Sigmoid colon (tissue), 7 donors: Measurements from ENCODE around the gene PTPRU. TPM values are rescaled to one million over a fixed set of nuclear protein-coding genes. Genes with fewer than 3 reads are reported as not detected.

ENCODE experiments used
- DNase-seq: peaks from one replicate; pipeline ENCODE4 v3.0.0-alpha.2; 2019
- H3K27ac ChIP-seq, 4 donors: fragments of 200-600 bp; sonication (generic); one replicate each; pipeline ENCODE4 v1.5.1; 2016 to 2019; ENCODE audit warnings: mild to moderate bottlenecking in 1 of 4
- H3K27me3 ChIP-seq, 3 donors: fragments of 200-600 bp; sonication (generic); one replicate each; pipeline ENCODE4 v1.5.1; 2019; ENCODE audit warnings: mild to moderate bottlenecking in 1 of 3
- H3K36me3 ChIP-seq, 4 donors: fragments of 200-600 bp; sonication (generic); one replicate each; pipeline ENCODE4 v1.5.1; 2016 to 2019
- H3K4me1 ChIP-seq, 4 donors: fragments of 200-600 bp; sonication (generic); one replicate each; pipeline ENCODE4 v1.5.1; 2017 to 2019
- H3K4me3 ChIP-seq, 4 donors: fragments of 200-600 bp; sonication (generic); one replicate each; pipeline ENCODE4 v1.5.1; 2017 to 2019; ENCODE audit warnings: mild to moderate bottlenecking in 2 of 4, moderate library complexity in 1 of 4
- H3K9me3 ChIP-seq, 4 donors: fragments of 200-600 bp in 3 of 4; sonication (generic) in 3 of 4; one replicate each; pipeline versions ENCODE4 v1.5.1 to v1.6.1; 2013 to 2019
- EP300 ChIP-seq, 4 donors: sonication (generic); formaldehyde crosslinking; IDR thresholded peaks; one replicate each; pipeline ENCODE4 v1.6.1; 2017; ENCODE audit warnings: antibody characterized with exemption in 4 of 4
- POLR2A ChIP-seq, 2 donors: fragments of 450-650 bp; IDR thresholded peaks; one replicate each; pipeline ENCODE4 v1.6.1; 2016; ENCODE audit warnings: antibody characterized with exemption in 2 of 2, mild to moderate bottlenecking in 2 of 2, moderate library complexity in 2 of 2
- POLR2AphosphoS5 ChIP-seq, 4 donors: sonication (generic); formaldehyde crosslinking; IDR thresholded peaks; one replicate each; pipeline ENCODE4 v1.6.1; 2017; ENCODE audit warnings: antibody characterized with exemption in 4 of 4
- WGBS, 2 donors: extraction: QIAGEN DNeasy Blood & Tissue Kit; methylation state at CpG; one replicate each; pipeline ENCODE4 v1.1.7; 2013; 5-methylcytosine and 5-hydroxymethylcytosine counted together
- intact Hi-C: fragments of 100-400 bp; cut with DNase I; formaldehyde crosslinking; loops from one replicate; pipeline ENCODE4 v1.15.1; 2023
- polyA plus RNA-seq, 3 donors: library from polyadenylated mRNA; stranded (reverse); fragments of 200-250 nt; gene quantifications; one replicate each; pipeline ENCODE4 v1.2.3, GENCODE V29; 2013
- total RNA-seq, 4 donors: library from RNA; depleted of rRNA; stranded (reverse); fragments of >200 nt; gene quantifications; one replicate each; pipeline ENCODE4 v1.1.0, GENCODE V29; 2016
- TF ChIP-seq, protein P1 (sequence below), 4 experiments: fragments of 450-650 bp in 3 of 4; fragments of 200-600 bp in 1 of 4; IDR thresholded peaks; one replicate each; pipeline ENCODE4 v1.5.1; 2016 to 2019; ENCODE audit warnings: antibody characterized with exemption in 4 of 4, mild to moderate bottlenecking in 3 of 4, moderate library complexity in 2 of 4
- donor health status: healthy with polysubstance abuse.
- donor health status: Bipolar disorder and iron deficiency.
- donor health status: healthy.

The PTPRU gene
- total and polyA plus RNA-seq, 7 donors, result 0.92 to 35.7 (median 8.2) TPM

DNA sequence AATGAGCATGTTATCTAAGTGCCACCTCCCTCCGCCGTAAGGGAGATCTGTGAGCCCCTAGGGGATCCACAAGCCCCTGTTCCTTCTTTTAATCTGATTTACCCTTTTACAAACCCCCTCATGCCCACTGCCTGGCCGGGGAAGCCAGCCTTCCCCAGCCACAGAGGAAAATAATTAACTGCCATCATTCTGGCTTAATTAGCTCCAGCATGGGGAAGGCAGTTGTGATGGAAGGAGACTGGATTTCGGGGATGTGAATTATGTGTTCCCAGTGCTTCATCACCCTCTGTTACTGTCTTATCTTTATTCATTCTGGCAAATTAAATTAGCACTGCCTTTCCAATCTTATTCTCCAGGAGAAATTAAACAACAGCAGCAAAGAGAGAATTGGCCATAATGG lies 135.8 kb downstream of the PTPRU start:
- Histone ChIP-seq H3K27me3 (peaks cover 0 to 17% (median 6%) of the 10 kb centered on the region in 3 donors), H3K9me3 (peaks cover 0 to 9% (median 0%) of the 10 kb centered on the region in 4 donors), H3K36me3 (no peaks in the 10 kb centered on the region), H3K4me3 (no peak overlapping the region), H3K27ac (no peak overlapping the region), H3K4me1 (no peaks in the 10 kb centered on the region)
- TF ChIP-seq POLR2A (IDR thresholded peaks at IDR 0.05) (no peak), POLR2AphosphoS5 (IDR thresholded peaks at IDR 0.05) (no peak), EP300 (IDR thresholded peaks at IDR 0.05) (no peak)
- TF ChIP-seq, protein P1, sequence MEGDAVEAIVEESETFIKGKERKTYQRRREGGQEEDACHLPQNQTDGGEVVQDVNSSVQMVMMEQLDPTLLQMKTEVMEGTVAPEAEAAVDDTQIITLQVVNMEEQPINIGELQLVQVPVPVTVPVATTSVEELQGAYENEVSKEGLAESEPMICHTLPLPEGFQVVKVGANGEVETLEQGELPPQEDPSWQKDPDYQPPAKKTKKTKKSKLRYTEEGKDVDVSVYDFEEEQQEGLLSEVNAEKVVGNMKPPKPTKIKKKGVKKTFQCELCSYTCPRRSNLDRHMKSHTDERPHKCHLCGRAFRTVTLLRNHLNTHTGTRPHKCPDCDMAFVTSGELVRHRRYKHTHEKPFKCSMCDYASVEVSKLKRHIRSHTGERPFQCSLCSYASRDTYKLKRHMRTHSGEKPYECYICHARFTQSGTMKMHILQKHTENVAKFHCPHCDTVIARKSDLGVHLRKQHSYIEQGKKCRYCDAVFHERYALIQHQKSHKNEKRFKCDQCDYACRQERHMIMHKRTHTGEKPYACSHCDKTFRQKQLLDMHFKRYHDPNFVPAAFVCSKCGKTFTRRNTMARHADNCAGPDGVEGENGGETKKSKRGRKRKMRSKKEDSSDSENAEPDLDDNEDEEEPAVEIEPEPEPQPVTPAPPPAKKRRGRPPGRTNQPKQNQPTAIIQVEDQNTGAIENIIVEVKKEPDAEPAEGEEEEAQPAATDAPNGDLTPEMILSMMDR (IDR thresholded peaks at IDR 0.05), result no peak
- DNase-seq, result no peak
- WGBS, 2 donors, result 59 to 68% methylated on average over 4 of the region's 4 CpGs
- intact Hi-C loops, result no loop called here

Other genes starting within 250 kb of the PTPRU start
- 10 to 100 TPM; 24.6 to 32.6 (median 31.3) TPM for gene TMEM200B, start 112.6 kb upstream of the PTPRU start, total RNA-seq
- gene TMEM200B, start 112.6 kb upstream of the PTPRU start, polyA plus RNA-seq, result 1 to 10 TPM in 2 of 3 donors, under 1 TPM in 1; 0.23 to 5.5 (median 1.8) TPM
- 100 to 1,000 TPM in 2 of 4 donors, 10 to 100 TPM in 2; 80.3 to 110 (median 96.6) TPM for gene SRSF4, start 54.6 kb upstream of the PTPRU start, total RNA-seq
- gene SRSF4, start 54.6 kb upstream of the PTPRU start, polyA plus RNA-seq, result 10 to 100 TPM; 41.4 to 72.2 (median 54.6) TPM
- 10 to 100 TPM in 3 of 4 donors, 1 to 10 TPM in 1; 9.2 to 26.6 (median 18.5) TPM for gene MECR, start 5.6 kb upstream of the PTPRU start, total RNA-seq
- 10 to 100 TPM; 10.4 to 17.7 (median 12.6) TPM for gene MECR, start 5.6 kb upstream of the PTPRU start, polyA plus RNA-seq